ENCODE measurements around the gene VDR.
"Not testable (repeated sequence)": the region's sequence is repeated elsewhere in the genome, so short reads cannot be mapped to it uniquely, and the experiment has no call there.

The VDR gene

GRCh38 chr12:47817272-47818006 lies 87.4 kb downstream of the VDR start:
- Histone ChIP-seq H3K9me3 (ENCODE audit: control insufficient read depth, low read length) (no peaks in the 10 kb centered on the region), H3K14ac (ENCODE audit: low read length in 2 of 2) (peak overlapping the region in 1 of 2 experiments; percentile 62), H2BK15ac (ENCODE audit: low read depth, poor library complexity, severe bottlenecking) (peak overlapping the region; percentile 39), H3K4me3 (ENCODE audit: insufficient read depth in 1 of 2, low read depth in 1 of 2, low read length in 2 of 2) (peak overlapping the region in 1 of 2 experiments; percentile 93), H2AFZ (ENCODE audit: low read depth, low read length) (no peak overlapping the region), H3K36me3 (ENCODE audit: control insufficient read depth in 1 of 2, insufficient read depth in 2 of 2, low read depth in 1 of 2, low read length in 2 of 2) (peaks cover 12 to 22% of the 10 kb centered on the region in 2 experiments), H3K27me3 (ENCODE audit: control insufficient read depth in 1 of 2, insufficient read depth in 1 of 2, low read length in 2 of 2) (no peaks in the 10 kb centered on the region), H3K4me2 (ENCODE audit: low read length, poor library complexity, severe bottlenecking) (peak overlapping the region; percentile 62), H2BK120ac (ENCODE audit: low read depth, low read length) (no peak overlapping the region), H3K4me1 (ENCODE audit: control insufficient read depth, insufficient read depth, low read depth, low read length) (peaks cover 57% of the 10 kb centered on the region), H3K23ac (ENCODE audit: low read length in 2 of 2) (peak overlapping the region in 1 of 2 experiments; percentile 53), H2BK12ac (ENCODE audit: low read length in 2 of 2) (peak overlapping the region in 1 of 2 experiments; percentile 82), H2BK5ac (ENCODE audit: low read depth, low read length, poor library complexity, severe bottlenecking) (peak overlapping the region; percentile 54), H3K18ac (ENCODE audit: low read depth in 1 of 2, low read length in 2 of 2) (peak overlapping the region; percentile 40 to 86), H4K91ac (ENCODE audit: low read length) (peak overlapping the region; percentile 76), H2AK5ac (ENCODE audit: low read length, severe bottlenecking) (peak overlapping the region; percentile 49), H3K9ac (ENCODE audit: low read length) (peak overlapping the region; percentile 94), H3K27ac (ENCODE audit: low read length, poor library complexity, severe bottlenecking) (peak overlapping the region; percentile 89), H3K79me1 (replicated peaks; ENCODE audit: low read length, poor library complexity, severe bottlenecking) (no peaks in the 10 kb centered on the region), H3K4ac (ENCODE audit: low read depth in 1 of 2, low read length in 2 of 2) (peak overlapping the region; percentile 28 to 74), H4K8ac (ENCODE audit: low read length) (peak overlapping the region; percentile 41)
- 54% methylated on average over 6 of the region's 7 CpGs for WGBS
- peak; percentile 55 for DNase-seq

- Histone ChIP-seq H2BK5ac (ENCODE audit: low read depth, low read length, poor library complexity, severe bottlenecking) (peak overlapping the region; percentile 54), H3K23ac (ENCODE audit: low read length in 2 of 2) (peak overlapping the region in 1 of 2 experiments; percentile 2), H2BK12ac (ENCODE audit: low read length in 2 of 2) (peak overlapping the region; percentile 4 to 82), H3K4me3 (ENCODE audit: insufficient read depth in 1 of 2, low read depth in 1 of 2, low read length in 2 of 2) (peak overlapping the region in 1 of 2 experiments; percentile 93), H3K4ac (ENCODE audit: low read depth in 1 of 2, low read length in 2 of 2) (peak overlapping the region; percentile 28 to 74), H3K14ac (ENCODE audit: low read length in 2 of 2) (peak overlapping the region in 1 of 2 experiments; percentile 35), H3K27ac (ENCODE audit: low read length, poor library complexity, severe bottlenecking) (peak overlapping the region; percentile 89), H2AFZ (ENCODE audit: low read depth, low read length) (no peak overlapping the region), H4K91ac (ENCODE audit: low read length) (peak overlapping the region; percentile 76), H2AK5ac (ENCODE audit: low read length, severe bottlenecking) (peak overlapping the region; percentile 16), H3K4me1 (ENCODE audit: control insufficient read depth, insufficient read depth, low read depth, low read length) (peaks cover 60% of the 10 kb centered on the region), H3K79me1 (replicated peaks; ENCODE audit: low read length, poor library complexity, severe bottlenecking) (no peaks in the 10 kb centered on the region), H3K18ac (ENCODE audit: low read depth in 1 of 2, low read length in 2 of 2) (peak overlapping the region; percentile 40 to 86), H3K4me2 (ENCODE audit: low read length, poor library complexity, severe bottlenecking) (peak overlapping the region; percentile 62), H2BK15ac (ENCODE audit: low read depth, poor library complexity, severe bottlenecking) (peak overlapping the region; percentile 39), H3K9me3 (ENCODE audit: control insufficient read depth, low read length) (no peaks in the 10 kb centered on the region), H3K27me3 (ENCODE audit: control insufficient read depth in 1 of 2, insufficient read depth in 1 of 2, low read length in 2 of 2) (no peaks in the 10 kb centered on the region), H3K36me3 (ENCODE audit: control insufficient read depth in 1 of 2, insufficient read depth in 2 of 2, low read depth in 1 of 2, low read length in 2 of 2) (peaks cover 12 to 22% of the 10 kb centered on the region in 2 experiments), H2BK120ac (ENCODE audit: low read depth, low read length) (peak overlapping the region; percentile 9), H3K9ac (ENCODE audit: low read length) (peak overlapping the region; percentile 94), H4K8ac (ENCODE audit: low read length) (peak overlapping the region; percentile 41)
- no peak for DNase-seq
- 58% methylated on average over 8 of the region's 12 CpGs for WGBS
Measured at GRCh38 chr12:47816403-47817271, 88.2 kb downstream of the VDR start.

DNA sequence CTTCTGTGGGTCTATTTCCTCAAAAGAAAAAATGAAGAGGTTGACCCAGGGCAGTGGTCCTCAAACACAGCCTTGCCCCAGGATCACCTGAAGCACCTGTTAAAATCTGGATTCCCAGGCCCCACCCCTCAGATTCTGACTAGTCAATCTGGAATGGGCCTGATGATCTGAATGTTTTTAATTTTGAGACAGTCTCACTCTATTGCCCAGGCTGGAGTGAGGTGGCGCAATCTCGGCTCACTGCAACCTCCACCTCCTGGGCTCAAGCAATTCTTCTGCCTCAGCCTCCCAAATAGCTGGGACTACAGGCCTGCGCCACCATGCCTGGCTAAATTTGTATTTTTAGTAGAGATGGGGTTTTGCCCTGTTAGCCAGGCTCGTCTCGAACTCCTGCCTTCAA lies 89.3 kb downstream of the VDR start:
- H4K8ac ChIP-seq (ENCODE audit: low read length); H3K18ac ChIP-seq (ENCODE audit: low read depth in 1 of 2, low read length in 2 of 2); H4K91ac ChIP-seq (ENCODE audit: low read length); H3K9me3 ChIP-seq (ENCODE audit: control insufficient read depth, low read length); H3K27me3 ChIP-seq (ENCODE audit: control insufficient read depth in 1 of 2, insufficient read depth in 1 of 2, low read length in 2 of 2); H3K23ac ChIP-seq (ENCODE audit: low read length in 2 of 2); H2BK5ac ChIP-seq (ENCODE audit: low read depth, low read length, poor library complexity, severe bottlenecking); H3K27ac ChIP-seq (ENCODE audit: low read length, poor library complexity, severe bottlenecking); H2BK12ac ChIP-seq (ENCODE audit: low read length in 2 of 2); DNase-seq; H3K79me1 ChIP-seq (replicated peaks; ENCODE audit: low read length, poor library complexity, severe bottlenecking); H2AFZ ChIP-seq (ENCODE audit: low read depth, low read length); H3K4me2 ChIP-seq (ENCODE audit: low read length, poor library complexity, severe bottlenecking); H3K14ac ChIP-seq (ENCODE audit: low read length in 2 of 2); H2BK15ac ChIP-seq (ENCODE audit: low read depth, poor library complexity, severe bottlenecking); H2BK120ac ChIP-seq (ENCODE audit: low read depth, low read length); H2AK5ac ChIP-seq (ENCODE audit: low read length, severe bottlenecking); H3K4ac ChIP-seq (ENCODE audit: low read depth in 1 of 2, low read length in 2 of 2): not testable (repeated sequence)
- H3K4me1 ChIP-seq (ENCODE audit: control insufficient read depth, insufficient read depth, low read depth, low read length) = peaks cover 59% of the 10 kb centered on the region
- H3K9ac ChIP-seq (ENCODE audit: low read length) = peak overlapping the region; percentile 85
- WGBS = 100% methylated on average over 5 of the region's 5 CpGs
- H3K36me3 ChIP-seq (ENCODE audit: control insufficient read depth in 1 of 2, insufficient read depth in 2 of 2, low read depth in 1 of 2, low read length in 2 of 2) = peaks cover 12 to 22% of the 10 kb centered on the region in 2 experiments
- peak overlapping the region in 1 of 2 experiments; percentile 74 for H3K4me3 ChIP-seq (ENCODE audit: insufficient read depth in 1 of 2, low read depth in 1 of 2, low read length in 2 of 2)
